Parathyroid adenoma (tissue), 2 donors: ENCODE measurements around the gene TCF4.

Experiments used
- H2AFZ ChIP-seq: fragments of 300-600 bp; sonication (generic); one replicate; pipeline ENCODE4 v1.7.0; 2017; ENCODE audit warnings: antibody characterized with exemption, mild to moderate bottlenecking
- H3K27ac ChIP-seq: fragments of 300-600 bp; sonication (generic); one replicate; pipeline ENCODE4 v1.7.0; 2017
- H3K27me3 ChIP-seq: fragments of 300-600 bp; sonication (generic); one replicate; pipeline ENCODE4 v1.7.0; 2017; ENCODE audit warnings: low read length; ENCODE audit not compliant: control insufficient read depth, insufficient read depth
- H3K36me3 ChIP-seq: fragments of 300-600 bp; sonication (generic); one replicate; pipeline ENCODE4 v1.7.0; 2017; ENCODE audit warnings: low read length; ENCODE audit not compliant: control insufficient read depth, insufficient read depth
- H3K4me1 ChIP-seq: fragments of 300-600 bp; sonication (generic); one replicate; pipeline ENCODE4 v1.7.0; 2017; ENCODE audit warnings: control low read depth
- H3K4me2 ChIP-seq: fragments of 300-600 bp; sonication (generic); one replicate; pipeline ENCODE4 v1.7.0; 2017; ENCODE audit warnings: low read length
- H3K4me3 ChIP-seq: fragments of 300-600 bp; sonication (generic); one replicate; pipeline ENCODE4 v1.7.0; 2017; ENCODE audit warnings: low read depth, low read length
- H3K79me2 ChIP-seq: fragments of 300-600 bp; sonication (generic); one replicate; pipeline ENCODE4 v1.7.0; 2017; ENCODE audit warnings: control low read depth
- H3K9ac ChIP-seq: fragments of 300-600 bp; sonication (generic); one replicate; pipeline ENCODE4 v1.7.0; 2017; ENCODE audit warnings: mild to moderate bottlenecking
- H3K9me3 ChIP-seq: fragments of 300-600 bp; sonication (generic); one replicate; pipeline ENCODE4 v1.7.0; 2017; ENCODE audit warnings: low read length; ENCODE audit not compliant: control insufficient read depth
- TF ChIP-seq, protein P1 (sequence below): fragments of 300-600 bp; sonication (generic); IDR thresholded peaks from one replicate; pipeline ENCODE4 v1.7.0; 2017; ENCODE audit warnings: antibody characterized with exemption, mild to moderate bottlenecking
- donor health status: primary hyperparathyroidism.

The TCF4 gene

DNA sequence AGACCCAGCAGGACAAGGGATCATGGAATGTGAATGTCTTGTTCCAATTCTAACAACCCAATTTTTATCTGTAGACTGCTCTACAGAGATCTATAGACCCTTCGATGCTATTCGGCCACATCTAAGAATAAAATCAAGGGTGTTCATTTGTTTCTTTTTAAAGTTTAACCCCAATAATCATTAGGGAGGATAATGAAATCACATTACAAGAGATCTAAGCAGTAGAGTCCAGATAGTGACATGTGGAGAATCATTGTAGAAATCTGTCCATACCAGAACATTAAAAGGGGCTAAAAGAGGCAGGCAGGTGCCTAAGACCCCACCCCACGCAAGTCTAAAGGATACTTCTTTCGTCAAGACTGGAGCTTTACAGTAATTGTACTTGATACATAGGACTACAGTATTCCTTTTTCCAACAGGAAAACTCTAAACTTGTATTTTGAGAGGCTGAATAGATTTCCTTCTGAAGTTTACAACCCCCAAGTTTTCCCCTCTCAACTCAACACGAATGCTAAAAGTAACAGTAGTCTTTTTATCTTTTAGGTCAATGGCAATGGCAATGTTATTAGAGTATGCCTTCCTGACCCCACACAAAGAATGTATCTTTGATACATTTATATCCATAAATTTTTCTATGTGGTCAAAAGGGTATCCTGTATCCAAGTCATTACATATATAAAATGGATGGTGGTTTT is 183.7 kb downstream of the TCF4 start:
- Histone ChIP-seq H3K9me3 (no peaks in the 10 kb centered on the region), H3K4me3 (no peak overlapping the region), H3K79me2 (no peaks in the 10 kb centered on the region), H3K4me2 (no peak overlapping the region), H3K9ac (no peak overlapping the region), H3K27me3 (no peaks in the 10 kb centered on the region), H2AFZ (no peak overlapping the region), H3K27ac (peak overlapping the region; percentile 5), H3K36me3 (no peaks in the 10 kb centered on the region), H3K4me1 (peaks cover 9% of the 10 kb centered on the region)
- TF ChIP-seq, protein P1, sequence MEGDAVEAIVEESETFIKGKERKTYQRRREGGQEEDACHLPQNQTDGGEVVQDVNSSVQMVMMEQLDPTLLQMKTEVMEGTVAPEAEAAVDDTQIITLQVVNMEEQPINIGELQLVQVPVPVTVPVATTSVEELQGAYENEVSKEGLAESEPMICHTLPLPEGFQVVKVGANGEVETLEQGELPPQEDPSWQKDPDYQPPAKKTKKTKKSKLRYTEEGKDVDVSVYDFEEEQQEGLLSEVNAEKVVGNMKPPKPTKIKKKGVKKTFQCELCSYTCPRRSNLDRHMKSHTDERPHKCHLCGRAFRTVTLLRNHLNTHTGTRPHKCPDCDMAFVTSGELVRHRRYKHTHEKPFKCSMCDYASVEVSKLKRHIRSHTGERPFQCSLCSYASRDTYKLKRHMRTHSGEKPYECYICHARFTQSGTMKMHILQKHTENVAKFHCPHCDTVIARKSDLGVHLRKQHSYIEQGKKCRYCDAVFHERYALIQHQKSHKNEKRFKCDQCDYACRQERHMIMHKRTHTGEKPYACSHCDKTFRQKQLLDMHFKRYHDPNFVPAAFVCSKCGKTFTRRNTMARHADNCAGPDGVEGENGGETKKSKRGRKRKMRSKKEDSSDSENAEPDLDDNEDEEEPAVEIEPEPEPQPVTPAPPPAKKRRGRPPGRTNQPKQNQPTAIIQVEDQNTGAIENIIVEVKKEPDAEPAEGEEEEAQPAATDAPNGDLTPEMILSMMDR: no peak

DNA sequence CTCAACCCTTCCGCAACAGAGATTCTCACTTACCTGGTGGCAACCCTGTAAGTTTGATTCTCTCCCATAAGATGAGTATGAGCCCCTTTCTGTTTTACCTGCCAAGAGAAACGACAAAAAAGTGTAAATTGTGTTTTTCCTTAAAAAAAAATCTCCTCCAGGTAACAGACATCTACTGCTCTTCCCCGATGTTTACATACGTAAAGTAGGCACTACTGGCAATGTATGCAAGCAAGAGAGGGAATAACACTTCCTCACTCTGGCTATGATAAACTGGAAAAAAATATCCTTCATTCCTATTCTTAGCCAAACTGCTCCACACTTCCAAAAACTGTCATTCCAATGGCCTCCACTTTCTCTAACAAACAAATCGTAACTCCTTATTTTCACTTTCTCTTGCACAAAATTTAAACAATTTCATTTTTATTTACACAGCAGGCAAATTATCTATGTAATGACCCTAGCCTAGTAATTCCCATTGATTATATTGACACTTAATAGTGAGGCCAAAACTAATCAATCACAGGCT is 184.5 kb downstream of the TCF4 start:
- Histone ChIP-seq H3K9ac (no peak overlapping the region), H3K4me1 (peaks cover 9% of the 10 kb centered on the region), H2AFZ (no peak overlapping the region), H3K4me3 (no peak overlapping the region), H3K79me2 (no peaks in the 10 kb centered on the region), H3K36me3 (no peaks in the 10 kb centered on the region), H3K27me3 (no peaks in the 10 kb centered on the region), H3K9me3 (no peaks in the 10 kb centered on the region), H3K4me2 (no peak overlapping the region), H3K27ac (peak overlapping the region; percentile 7)
- TF ChIP-seq, protein P1: no peak

DNA sequence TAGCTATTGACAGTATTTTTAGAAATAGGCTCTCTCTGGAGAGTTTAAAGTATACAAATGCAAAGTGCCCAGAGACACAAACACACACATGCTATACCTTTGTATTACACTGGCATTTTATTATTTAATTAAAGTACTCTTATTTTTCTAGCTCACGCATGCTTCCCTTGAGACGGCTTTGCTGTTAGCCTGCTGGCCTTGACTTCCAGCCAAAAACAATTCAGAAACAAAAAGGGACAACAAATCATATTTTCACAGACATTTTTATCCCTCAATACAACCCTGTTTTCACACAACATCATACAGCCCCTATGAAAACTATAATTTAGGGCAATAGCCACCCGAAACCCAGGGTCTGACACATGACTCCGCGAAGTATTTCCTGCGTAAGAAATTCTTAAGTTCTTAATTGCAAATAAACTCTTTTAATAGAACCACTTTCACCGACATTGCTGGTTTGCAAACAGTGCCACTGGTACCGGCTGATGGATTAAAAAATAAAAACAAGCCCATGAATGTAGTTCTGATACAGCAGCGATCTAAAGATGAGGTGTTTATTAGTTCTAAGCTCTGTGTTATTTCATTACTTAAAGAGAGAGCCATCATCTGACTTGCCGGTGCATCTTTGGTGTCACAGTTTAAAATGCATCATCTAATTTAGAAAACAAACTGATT is 185.1 kb downstream of the TCF4 start:
- no peak overlapping the region for H3K9ac ChIP-seq
- no peaks in the 10 kb centered on the region for H3K79me2 ChIP-seq
- no peak overlapping the region for H3K4me2 ChIP-seq
- H3K36me3 ChIP-seq: no peaks in the 10 kb centered on the region
- no peaks in the 10 kb centered on the region for H3K9me3 ChIP-seq
- H3K4me1 ChIP-seq: peaks cover 9% of the 10 kb centered on the region
- no peak overlapping the region for H2AFZ ChIP-seq
- H3K27me3 ChIP-seq: no peaks in the 10 kb centered on the region
- TF ChIP-seq, protein P1: no peak
- H3K27ac ChIP-seq: peak overlapping the region; percentile 7
- no peak overlapping the region for H3K4me3 ChIP-seq

DNA sequence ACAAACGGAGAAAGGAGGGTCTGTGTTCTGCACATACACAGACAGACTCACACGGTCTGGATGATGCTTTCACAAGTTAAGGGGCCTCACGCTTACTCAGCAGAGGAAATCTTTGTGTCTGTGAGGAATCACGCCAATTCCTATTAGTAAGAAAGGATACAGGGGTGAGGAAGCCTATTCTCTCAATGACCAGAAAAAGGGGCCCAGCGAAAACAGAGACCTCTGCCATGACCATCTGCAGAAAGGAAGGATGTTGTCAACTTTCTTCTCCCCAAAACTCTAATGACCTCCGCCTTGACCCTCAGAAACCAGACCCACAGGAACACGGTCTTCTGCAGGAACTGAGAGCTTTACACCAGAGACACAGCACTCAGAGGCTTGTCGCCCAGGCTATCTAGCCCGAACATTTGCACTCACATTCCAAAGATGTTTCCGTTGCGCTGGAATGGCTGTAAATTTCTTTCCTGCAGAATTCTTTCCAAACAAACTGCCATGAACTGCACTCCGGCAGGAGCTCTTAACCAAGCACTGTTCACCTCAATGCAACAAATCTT is 186.3 kb downstream of the TCF4 start:
- Histone ChIP-seq H3K27ac (peak overlapping the region; percentile 30), H3K9me3 (no peaks in the 10 kb centered on the region), H3K79me2 (no peaks in the 10 kb centered on the region), H3K4me3 (peak overlapping the region; percentile 10), H3K36me3 (no peaks in the 10 kb centered on the region), H2AFZ (no peak overlapping the region), H3K9ac (no peak overlapping the region), H3K4me2 (no peak overlapping the region), H3K27me3 (no peaks in the 10 kb centered on the region), H3K4me1 (peaks cover 9% of the 10 kb centered on the region)
- TF ChIP-seq, protein P1: no peak
